Liver (tissue), 9 donors: Measurements from ENCODE around the gene NAA80. TPM values are rescaled to one million over a fixed set of nuclear protein-coding genes. Genes with fewer than 3 reads are reported as not detected.

ENCODE experiments used
- DNase-seq: peaks from one replicate; pipeline ENCODE4 v3.0.0-alpha.2; 2017; ENCODE audit warnings: low spot score
- H3K27ac ChIP-seq, 2 donors: one replicate each; pipeline ENCODE4 v1.7.0; 2013; ENCODE audit warnings: inconsistent platforms in 2 of 2, low read length in 2 of 2, control low read depth in 1 of 2, low read depth in 1 of 2, mild to moderate bottlenecking in 1 of 2
- H3K27me3 ChIP-seq, 4 donors: one replicate each; pipeline versions ENCODE4 v1.6.1 to v1.7.0; 2013; ENCODE audit warnings: low read length in 3 of 4, inconsistent platforms in 1 of 4, mild to moderate bottlenecking in 1 of 4, moderate library complexity in 1 of 4; ENCODE audit not compliant: control insufficient read depth in 4 of 4, insufficient read depth in 4 of 4
- H3K36me3 ChIP-seq, 4 donors: one replicate each; pipeline versions ENCODE4 v1.6.1 to v1.7.0; 2013; ENCODE audit warnings: low read length in 3 of 4, mild to moderate bottlenecking in 3 of 4, low read depth in 1 of 4, moderate library complexity in 1 of 4; ENCODE audit not compliant: control insufficient read depth in 4 of 4, insufficient read depth in 3 of 4
- H3K4me1 ChIP-seq, 4 donors: one replicate each; pipeline versions ENCODE4 v1.6.1 to v1.7.0; 2013; ENCODE audit warnings: low read length in 3 of 4, mild to moderate bottlenecking in 3 of 4, moderate library complexity in 1 of 4; ENCODE audit not compliant: control insufficient read depth in 4 of 4, insufficient read depth in 4 of 4
- H3K4me3 ChIP-seq, 3 donors: one replicate each; pipeline versions ENCODE4 v1.6.1 to v1.7.0; 2013; ENCODE audit warnings: low read length in 3 of 3, control low read depth in 1 of 3, low read depth in 1 of 3, mild to moderate bottlenecking in 1 of 3
- H3K9ac ChIP-seq, 2 donors: one replicate each; pipeline ENCODE4 v1.7.0; 2013; ENCODE audit warnings: low read length in 2 of 2, mild to moderate bottlenecking in 2 of 2, moderate library complexity in 2 of 2, control low read depth in 1 of 2, low read depth in 1 of 2
- H3K9me3 ChIP-seq, 4 donors: one replicate each; pipeline versions ENCODE4 v1.6.1 to v1.7.0; 2013; ENCODE audit warnings: low read length in 3 of 4; ENCODE audit not compliant: control insufficient read depth in 4 of 4
- EGR1 ChIP-seq, 2 donors: IDR thresholded peaks; 2 replicates each; pipeline ENCODE4 v1.6.1; 2016 to 2018; ENCODE audit warnings: antibody characterized with exemption in 2 of 2, low read depth in 2 of 2
- FOXA1 ChIP-seq: IDR thresholded peaks from 2 replicates; pipeline ENCODE4 v1.6.1; 2016; ENCODE audit warnings: antibody characterized with exemption
- FOXA2 ChIP-seq: IDR thresholded peaks from 2 replicates; pipeline ENCODE4 v1.6.1; 2016; ENCODE audit warnings: antibody characterized with exemption
- GABPA ChIP-seq, 2 donors: IDR thresholded peaks in 1 of 2; conservative IDR thresholded peaks in 1 of 2; 2 replicates each; pipeline ENCODE4 v1.6.1; 2016; ENCODE audit warnings: antibody characterized with exemption in 2 of 2, mild to moderate bottlenecking in 1 of 2, moderate library complexity in 1 of 2
- HNF4G ChIP-seq: IDR thresholded peaks from 2 replicates; pipeline ENCODE4 v1.6.1; 2016; ENCODE audit warnings: antibody characterized with exemption
- JUND ChIP-seq, 2 donors: IDR thresholded peaks; 2 replicates each; pipeline ENCODE4 v1.6.1; 2016; ENCODE audit warnings: antibody characterized with exemption in 2 of 2
- RAD21 ChIP-seq, 2 donors: IDR thresholded peaks; 2 replicates each; pipeline ENCODE4 v1.6.1; 2016; ENCODE audit warnings: antibody characterized with exemption in 2 of 2, mild to moderate bottlenecking in 2 of 2
- RXRA ChIP-seq, 2 donors: IDR thresholded peaks; 2 replicates each; pipeline ENCODE4 v1.6.1; 2017 to 2018; ENCODE audit warnings: antibody characterized with exemption in 2 of 2, mild to moderate bottlenecking in 1 of 2
- SP1 ChIP-seq: IDR thresholded peaks from 2 replicates; pipeline ENCODE4 v1.6.1; 2018; ENCODE audit warnings: antibody characterized with exemption, mild to moderate bottlenecking
- WGBS: extraction: QIAGEN DNeasy Blood & Tissue Kit; methylation state at CpG from one replicate; pipeline ENCODE4 v1.1.7; 2013; 5-methylcytosine and 5-hydroxymethylcytosine counted together
- polyA plus RNA-seq, 2 donors: library from polyadenylated mRNA; stranded (reverse) in 1 of 2; unstranded in 1 of 2; fragments of 200-250 nt in 1 of 2; fragments of >200 nt in 1 of 2; fragmentation: Nextera tagmentation in 1 of 2; extraction: Ambion mirVana in 1 of 2; gene quantifications; one replicate each; pipeline versions ENCODE4 v1.2.1 to v1.2.3, GENCODE V29; 2013 to 2015
- total RNA-seq, 2 donors: library from RNA; depleted of rRNA; stranded (reverse); fragments of >200 nt; gene quantifications; one replicate each; pipeline ENCODE4 v1.2.3, GENCODE V29; 2014
- TF ChIP-seq, protein P1 (sequence below): fragments of 150-350 bp; IDR thresholded peaks from 2 replicates; pipeline ENCODE4 v1.5.1; 2017; ENCODE audit warnings: improper control_type of control experiment, low read depth, low read length; ENCODE audit not compliant: missing input control
- donor health status: healthy.
- donor health status: healthy.
- donor health status: healthy.
- donor health status: healthy.
- donor health status: healthy.

Gene NAA80
- total and polyA plus RNA-seq, 4 donors = 1.6 to 5.5 (median 2.0) TPM

GRCh38 chr3:50256978-50257890, 42.0 kb downstream of the NAA80 start:
- Histone ChIP-seq H3K27ac (no peak overlapping the region), H3K9ac (no peak overlapping the region), H3K9me3 (no peaks in the 10 kb centered on the region), H3K4me3 (no peak overlapping the region), H3K36me3 (peaks cover 12 to 23% (median 20%) of the 10 kb centered on the region in 4 donors), H3K4me1 (peaks cover 14 to 42% (median 27%) of the 10 kb centered on the region in 4 donors), H3K27me3 (no peaks in the 10 kb centered on the region)
- 92% methylated on average over 20 of the region's 20 CpGs for WGBS
- no peak for DNase-seq
- TF ChIP-seq, protein P1, sequence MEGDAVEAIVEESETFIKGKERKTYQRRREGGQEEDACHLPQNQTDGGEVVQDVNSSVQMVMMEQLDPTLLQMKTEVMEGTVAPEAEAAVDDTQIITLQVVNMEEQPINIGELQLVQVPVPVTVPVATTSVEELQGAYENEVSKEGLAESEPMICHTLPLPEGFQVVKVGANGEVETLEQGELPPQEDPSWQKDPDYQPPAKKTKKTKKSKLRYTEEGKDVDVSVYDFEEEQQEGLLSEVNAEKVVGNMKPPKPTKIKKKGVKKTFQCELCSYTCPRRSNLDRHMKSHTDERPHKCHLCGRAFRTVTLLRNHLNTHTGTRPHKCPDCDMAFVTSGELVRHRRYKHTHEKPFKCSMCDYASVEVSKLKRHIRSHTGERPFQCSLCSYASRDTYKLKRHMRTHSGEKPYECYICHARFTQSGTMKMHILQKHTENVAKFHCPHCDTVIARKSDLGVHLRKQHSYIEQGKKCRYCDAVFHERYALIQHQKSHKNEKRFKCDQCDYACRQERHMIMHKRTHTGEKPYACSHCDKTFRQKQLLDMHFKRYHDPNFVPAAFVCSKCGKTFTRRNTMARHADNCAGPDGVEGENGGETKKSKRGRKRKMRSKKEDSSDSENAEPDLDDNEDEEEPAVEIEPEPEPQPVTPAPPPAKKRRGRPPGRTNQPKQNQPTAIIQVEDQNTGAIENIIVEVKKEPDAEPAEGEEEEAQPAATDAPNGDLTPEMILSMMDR = peak; percentile 37
- TF ChIP-seq HNF4G (no peak), FOXA2 (no peak), RAD21 (IDR thresholded peaks at IDR 0.05) (peak; percentile 62 to 73)

DNA sequence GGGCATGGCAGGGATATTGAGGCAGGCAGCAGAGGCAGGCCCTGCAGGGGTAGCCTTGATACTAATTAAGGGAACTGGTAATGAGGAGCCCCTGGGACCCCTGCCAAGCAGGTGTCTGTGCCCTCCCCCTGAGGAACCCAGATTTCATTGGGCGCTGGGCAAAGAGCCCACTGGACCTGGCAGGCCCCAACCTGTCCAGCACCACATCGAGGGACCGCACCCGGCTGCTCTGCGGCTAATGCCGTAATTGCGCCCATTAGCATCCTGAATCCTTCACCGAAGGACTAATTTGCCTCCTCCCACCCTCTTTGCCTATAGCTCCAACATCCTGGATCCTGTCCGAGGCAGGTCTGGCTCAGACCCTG, 44.0 kb downstream of the NAA80 start:
- DNase-seq = no peak
- Histone ChIP-seq H3K9ac (no peak overlapping the region), H3K4me3 (no peak overlapping the region), H3K4me1 (peaks cover 11 to 43% (median 23%) of the 10 kb centered on the region in 4 donors), H3K36me3 (peaks cover 14 to 26% (median 21%) of the 10 kb centered on the region in 4 donors), H3K27me3 (no peaks in the 10 kb centered on the region), H3K9me3 (no peaks in the 10 kb centered on the region), H3K27ac (peak overlapping the region; percentile 83 to 96)
- 86% methylated on average over 9 of the region's 9 CpGs for WGBS
- TF ChIP-seq EGR1 (IDR thresholded peaks at IDR 0.05; ENCODE audit: low read depth in 2 of 2) (no peak), FOXA1 (no peak)
- TF ChIP-seq, protein P1 = no peak

- 78% methylated on average over 8 of the region's 8 CpGs for WGBS
- H3K27me3 ChIP-seq = no peaks in the 10 kb centered on the region
- no peak overlapping the region for H3K9ac ChIP-seq
- H3K27ac ChIP-seq = peak overlapping the region; percentile 83 to 96
- TF ChIP-seq RXRA (IDR thresholded peaks at IDR 0.05) = peak in 1 of 2 donors; percentile 6
- peak in 1 of 2 donors; percentile 77 for TF ChIP-seq GABPA (IDR thresholded peaks at IDR 0.05 in 1 of 2, conservative IDR thresholded peaks at IDR 0.05 in 1 of 2)
- TF ChIP-seq, protein P1 = no peak
- TF ChIP-seq EGR1 (IDR thresholded peaks at IDR 0.05; ENCODE audit: low read depth in 2 of 2) = no peak
- TF ChIP-seq SP1 = peak; percentile 38
- TF ChIP-seq JUND (IDR thresholded peaks at IDR 0.05) = peak in 1 of 2 donors; percentile 32
- peaks cover 10 to 45% (median 26%) of the 10 kb centered on the region in 4 donors for H3K4me1 ChIP-seq
- no peak overlapping the region for H3K4me3 ChIP-seq
- peaks cover 14 to 26% (median 21%) of the 10 kb centered on the region in 4 donors for H3K36me3 ChIP-seq
- DNase-seq = no peak
- no peaks in the 10 kb centered on the region for H3K9me3 ChIP-seq
Measured at GRCh38 chr3:50254577-50255250, 44.5 kb downstream of the NAA80 start.
